ENCODE results near the gene CAMTA2.

DNA sequence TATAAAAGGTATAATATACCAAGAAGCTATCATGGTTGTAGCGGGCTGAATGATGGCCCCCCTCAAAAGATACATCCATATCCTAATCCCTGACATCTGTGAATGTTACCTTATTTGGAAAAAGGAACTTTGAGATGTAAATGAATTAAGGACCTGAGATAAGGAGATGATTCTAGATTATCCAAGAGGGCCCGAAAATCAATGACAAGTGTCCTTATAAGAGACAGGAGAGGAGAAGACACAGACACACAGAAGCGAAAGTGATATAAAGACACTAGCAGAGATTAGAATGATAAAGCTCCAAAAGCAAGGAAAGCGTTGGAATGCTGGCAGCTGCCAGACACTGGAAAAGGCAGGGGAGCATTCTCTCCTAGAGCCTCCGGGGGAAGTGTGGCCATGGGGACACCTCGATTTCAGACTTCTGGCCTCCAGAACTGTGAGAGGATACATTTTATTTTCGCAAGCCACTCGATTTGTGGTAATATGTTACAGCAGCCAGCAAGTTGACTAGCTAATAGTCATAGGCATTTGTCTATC lies 67.9 kb downstream of the CAMTA2 start:
- TF ChIP-seq, protein P1, sequence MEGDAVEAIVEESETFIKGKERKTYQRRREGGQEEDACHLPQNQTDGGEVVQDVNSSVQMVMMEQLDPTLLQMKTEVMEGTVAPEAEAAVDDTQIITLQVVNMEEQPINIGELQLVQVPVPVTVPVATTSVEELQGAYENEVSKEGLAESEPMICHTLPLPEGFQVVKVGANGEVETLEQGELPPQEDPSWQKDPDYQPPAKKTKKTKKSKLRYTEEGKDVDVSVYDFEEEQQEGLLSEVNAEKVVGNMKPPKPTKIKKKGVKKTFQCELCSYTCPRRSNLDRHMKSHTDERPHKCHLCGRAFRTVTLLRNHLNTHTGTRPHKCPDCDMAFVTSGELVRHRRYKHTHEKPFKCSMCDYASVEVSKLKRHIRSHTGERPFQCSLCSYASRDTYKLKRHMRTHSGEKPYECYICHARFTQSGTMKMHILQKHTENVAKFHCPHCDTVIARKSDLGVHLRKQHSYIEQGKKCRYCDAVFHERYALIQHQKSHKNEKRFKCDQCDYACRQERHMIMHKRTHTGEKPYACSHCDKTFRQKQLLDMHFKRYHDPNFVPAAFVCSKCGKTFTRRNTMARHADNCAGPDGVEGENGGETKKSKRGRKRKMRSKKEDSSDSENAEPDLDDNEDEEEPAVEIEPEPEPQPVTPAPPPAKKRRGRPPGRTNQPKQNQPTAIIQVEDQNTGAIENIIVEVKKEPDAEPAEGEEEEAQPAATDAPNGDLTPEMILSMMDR (IDR thresholded peaks at IDR 0.05): no peak
- no peak for TF ChIP-seq POLR2A (IDR thresholded peaks at IDR 0.05)
- TF ChIP-seq POLR2AphosphoS5 (IDR thresholded peaks at IDR 0.05): no peak
- TF ChIP-seq EP300 (IDR thresholded peaks at IDR 0.05): no peak

Data from sigmoid colon (tissue), 4 donors.